HL-60/S4 (cell line): ENCODE results near the gene SLC26A5.
"Not testable (repeated sequence)": the region's sequence is repeated elsewhere in the genome, so short reads cannot be mapped to it uniquely, and the experiment has no call there.

Experiments
- in situ Hi-C: fragments of 300-500 bp; cut with MboI; formaldehyde crosslinking; loops from 2 replicates; pipeline ENCODE4 v1.14.3; 2022; ENCODE audit warnings: low sequenced_read_pairs

Gene SLC26A5

GRCh38 chr7:103405789-103406613, 40.0 kb downstream of the SLC26A5 start:
- in situ Hi-C loops, result not testable (repeated sequence)

GRCh38 chr7:103399687-103400086, 46.3 kb downstream of the SLC26A5 start:
- in situ Hi-C loops, result not testable (repeated sequence)

DNA sequence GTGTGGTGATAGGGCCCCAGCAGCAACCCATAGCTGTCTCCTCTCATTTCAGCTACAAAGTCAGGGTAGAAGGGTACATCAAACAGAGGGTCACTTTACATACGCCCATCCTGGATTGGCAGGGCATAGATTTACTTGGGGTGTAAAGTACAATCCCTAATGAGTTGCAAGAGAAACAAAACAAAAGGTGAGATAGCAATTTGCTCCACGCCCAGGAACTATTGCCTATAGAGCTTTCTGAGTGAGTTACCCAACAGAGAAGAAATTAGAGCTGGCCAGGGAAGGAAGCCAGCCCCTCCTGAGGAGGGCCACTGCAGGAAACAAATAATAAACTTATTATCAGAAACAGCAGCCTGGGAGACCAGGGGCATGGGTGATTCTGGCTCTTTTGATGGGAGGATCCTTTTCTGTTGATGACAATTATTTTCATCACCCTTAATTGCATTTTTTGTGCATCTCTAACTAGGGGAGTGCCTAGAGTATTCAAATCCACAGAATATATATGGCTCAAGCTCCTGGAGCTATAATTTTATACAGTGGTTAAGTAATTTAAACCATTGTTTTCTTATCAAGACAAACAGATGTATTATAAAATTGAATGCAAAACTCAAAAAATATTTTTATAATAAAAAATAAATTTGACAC, 47.4 kb downstream of the SLC26A5 start:
- in situ Hi-C loops, result no loop called here

- in situ Hi-C loops, result no loop called here
Measured at GRCh38 chr7:103396471-103396870, 49.5 kb downstream of the SLC26A5 start.

GRCh38 chr7:103395071-103395470, 50.9 kb downstream of the SLC26A5 start:
- in situ Hi-C loops, result no loop called here

- in situ Hi-C loops, result no loop called here
Measured at GRCh38 chr7:103394566-103394965, 51.4 kb downstream of the SLC26A5 start.

- in situ Hi-C loops, result no loop called here
Measured at GRCh38 chr7:103391976-103392375, 54.0 kb downstream of the SLC26A5 start.

DNA sequence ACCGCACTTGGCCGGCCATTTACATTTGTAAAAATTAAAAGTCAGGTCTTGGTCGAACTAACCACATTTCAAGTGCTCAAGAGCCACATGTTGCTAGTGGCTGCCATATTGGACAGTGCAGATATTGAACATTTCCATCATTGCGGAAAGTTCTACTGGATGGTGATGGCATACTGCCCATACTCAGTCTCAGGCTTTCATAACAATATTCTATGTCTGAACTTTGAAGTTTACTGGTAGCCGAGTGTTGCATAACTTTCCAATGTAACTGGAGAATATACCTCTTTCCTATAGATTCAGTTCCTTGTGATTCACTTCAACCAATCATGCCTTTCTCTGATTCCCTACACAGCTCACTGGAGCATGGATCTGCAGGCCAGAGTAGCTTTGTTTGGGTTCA, 54.9 kb downstream of the SLC26A5 start:
- in situ Hi-C loops, result no loop called here

DNA sequence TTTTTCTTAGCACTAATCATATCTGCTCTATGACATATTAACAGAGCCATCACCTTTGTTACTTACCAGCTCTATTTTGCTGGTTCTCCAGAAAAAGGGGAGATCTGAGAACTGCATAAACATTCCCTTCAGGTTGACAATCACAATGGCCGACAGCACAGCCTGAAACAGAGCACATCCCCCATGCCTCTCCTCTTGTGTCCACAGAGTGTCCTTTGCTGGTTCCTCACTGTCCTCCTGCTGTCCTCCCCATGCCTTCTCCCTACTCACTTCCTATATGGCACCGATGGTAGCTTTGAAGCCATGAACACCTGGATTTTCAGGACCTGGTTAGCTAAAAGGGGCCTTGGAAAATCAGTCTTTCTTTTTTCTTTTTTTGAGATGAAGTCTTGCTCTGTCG, 56.7 kb downstream of the SLC26A5 start:
- in situ Hi-C loops, result no loop called here

DNA sequence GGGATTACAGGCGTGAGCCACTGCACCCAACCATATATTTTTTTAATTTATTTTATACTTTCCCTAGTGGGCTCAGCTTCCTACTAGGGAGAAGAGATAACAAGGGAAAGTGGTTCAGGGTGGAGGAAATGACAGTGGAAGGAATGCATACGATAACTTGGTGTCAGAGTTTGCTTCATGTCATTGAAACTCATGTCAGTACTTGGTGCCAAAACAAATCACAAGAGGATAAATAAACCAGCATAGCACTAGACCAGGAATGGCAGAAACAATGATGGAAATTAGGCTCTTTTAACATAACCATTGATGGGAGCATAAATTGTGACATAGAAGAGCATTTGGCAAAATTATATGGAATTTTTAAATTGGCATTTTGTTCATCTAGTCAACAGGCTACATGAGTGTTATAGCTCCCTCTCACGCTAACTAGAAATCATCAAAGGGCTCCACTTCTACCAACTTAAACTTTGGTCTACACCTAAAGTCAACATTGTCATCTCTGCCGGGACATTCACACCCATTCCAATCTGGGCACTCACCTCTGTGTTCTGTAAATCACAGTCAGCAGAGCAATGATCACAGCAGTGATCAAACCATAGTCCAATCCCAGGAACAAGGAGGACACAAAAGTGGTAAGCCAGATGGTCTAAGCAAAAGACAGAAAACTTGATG, 57.4 kb downstream of the SLC26A5 start:
- in situ Hi-C loops, result no loop called here

DNA sequence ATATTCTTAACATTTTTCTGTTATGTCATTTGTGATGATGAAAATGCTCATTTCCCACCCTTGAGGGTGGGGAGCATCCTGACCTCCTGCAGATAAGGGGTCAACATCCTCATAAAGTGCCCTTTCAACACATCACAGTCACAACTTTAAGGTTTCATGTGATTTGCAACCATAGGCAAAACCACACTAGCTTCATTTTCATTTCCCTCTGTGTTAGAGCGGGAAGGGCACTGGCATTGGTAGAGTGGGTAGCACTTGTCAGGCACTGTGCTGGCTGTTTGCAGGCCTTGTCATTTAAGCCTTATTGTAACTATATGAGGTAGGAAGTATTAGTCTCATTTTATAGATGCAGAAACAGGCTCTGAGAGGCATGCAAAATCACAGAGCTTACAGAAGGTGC, 58.8 kb downstream of the SLC26A5 start:
- in situ Hi-C loops, result no loop called here

DNA sequence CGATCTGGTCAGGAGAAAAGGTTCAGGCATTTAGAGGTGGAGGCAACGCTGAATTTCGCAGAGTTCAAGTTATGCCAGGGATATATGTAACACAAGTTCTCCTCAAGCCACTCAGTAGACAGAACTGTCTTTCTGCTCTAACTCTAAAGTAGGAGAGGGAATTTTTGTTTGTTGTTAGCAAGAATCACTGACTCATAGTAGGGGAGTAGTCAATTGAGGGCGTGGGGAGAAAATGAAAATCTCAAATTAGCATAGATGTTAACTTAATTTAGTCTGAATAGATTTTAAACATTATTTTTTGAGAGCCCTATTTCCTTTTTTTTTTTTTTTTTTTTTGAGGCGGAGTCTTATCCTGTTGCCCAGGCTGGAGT, 64.0 kb downstream of the SLC26A5 start:
- in situ Hi-C loops, result no loop called here

- in situ Hi-C loops, result no loop called here
Measured at GRCh38 chr7:103381280-103382031, 64.6 kb downstream of the SLC26A5 start.

DNA sequence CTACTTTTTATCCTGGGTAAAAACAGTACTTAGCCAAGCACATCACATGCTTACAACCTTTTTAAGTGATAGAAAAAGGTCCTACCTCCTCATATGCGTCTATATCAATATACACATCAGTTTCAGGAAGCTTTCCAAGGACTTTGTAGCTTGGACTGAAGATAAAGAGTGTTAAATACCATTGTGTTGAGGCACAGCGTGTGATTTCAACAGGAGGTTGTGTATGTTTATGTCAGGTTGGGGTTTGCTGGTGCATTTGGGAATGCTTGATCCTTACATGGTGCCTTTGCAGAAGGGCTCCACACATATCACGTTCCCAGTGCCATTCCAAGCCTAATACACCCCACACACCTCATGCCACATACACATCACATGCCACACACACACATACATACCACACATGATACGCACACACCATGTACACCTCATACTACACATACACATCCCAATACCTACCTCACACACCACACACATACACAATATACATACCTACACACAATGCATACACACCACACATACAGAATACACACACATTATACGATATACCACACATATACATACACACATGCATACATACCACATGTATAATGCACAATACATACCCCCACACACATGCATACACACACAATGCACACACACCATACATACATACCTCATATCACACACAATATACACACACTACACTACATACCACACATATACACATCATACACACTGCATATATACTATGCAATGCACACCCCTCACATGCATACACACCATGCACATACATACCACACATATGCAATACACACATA, 65.4 kb downstream of the SLC26A5 start:
- in situ Hi-C loops, result no loop called here

DNA sequence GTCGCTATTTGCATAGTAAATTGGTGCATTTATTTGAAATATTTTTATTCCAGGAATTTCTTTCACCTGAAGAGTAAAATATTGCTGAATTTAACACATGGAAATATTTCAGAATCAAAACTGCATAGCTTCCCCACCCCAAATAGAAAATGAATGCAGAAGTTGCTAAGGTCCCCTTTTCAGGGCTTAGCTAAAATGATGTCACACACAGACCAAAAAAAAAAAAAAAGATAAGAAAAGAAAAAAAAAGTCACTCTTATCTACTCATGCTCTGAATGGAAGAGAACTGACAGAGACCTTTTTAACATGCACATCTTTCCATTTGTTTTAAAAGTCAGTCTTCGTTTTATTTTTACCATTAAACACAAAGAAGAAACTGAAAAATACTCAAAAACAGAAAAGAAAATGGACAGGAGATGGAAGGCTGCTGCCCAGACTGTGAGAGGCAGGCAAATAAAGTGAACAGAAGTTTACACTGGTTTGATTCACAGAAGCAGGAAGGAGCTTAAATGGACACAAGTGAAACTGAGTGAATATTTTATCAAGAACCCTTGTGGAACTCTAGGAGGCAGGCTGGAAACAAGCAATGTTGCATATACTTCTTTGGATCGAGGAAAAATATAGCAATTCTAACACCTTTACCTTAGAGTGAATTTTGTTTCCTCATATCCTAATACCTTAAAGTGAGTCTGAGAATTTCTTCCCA, 66.6 kb downstream of the SLC26A5 start:
- in situ Hi-C loops, result no loop called here

DNA sequence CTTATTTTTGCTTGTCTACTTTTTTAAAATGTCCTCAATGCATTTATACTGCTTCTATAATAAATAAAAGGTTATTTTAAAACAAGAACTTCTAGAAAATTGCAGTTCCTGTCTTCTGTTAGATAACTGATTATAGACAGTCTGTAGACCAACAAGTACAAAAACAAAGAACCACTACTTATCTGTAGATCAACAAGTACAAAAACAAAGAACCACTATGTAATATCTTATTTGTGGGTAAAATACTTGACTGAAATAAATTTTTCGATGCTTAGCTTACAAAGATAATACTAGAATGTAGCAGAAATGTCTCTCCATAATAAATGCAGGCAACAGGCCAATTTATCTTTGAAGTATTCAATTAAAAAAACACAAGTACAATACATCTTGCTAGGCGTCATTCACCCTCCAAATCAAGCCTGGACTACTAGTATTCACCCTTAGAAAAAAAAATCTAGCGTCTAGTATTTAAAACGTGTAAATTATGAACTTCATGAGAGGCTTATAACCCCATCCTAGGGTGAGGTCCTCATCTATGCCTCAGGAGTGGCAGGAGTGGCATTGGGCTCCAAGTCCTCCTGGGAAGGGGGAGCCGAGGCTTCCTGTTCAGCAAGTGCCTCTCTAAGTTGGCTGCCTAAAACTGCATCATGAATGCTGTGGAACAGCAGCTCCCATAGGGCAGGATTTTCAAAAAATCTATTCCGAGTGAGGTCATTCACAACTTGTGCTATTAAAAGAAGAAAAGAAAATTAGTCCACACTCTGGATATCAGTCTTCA, 72.0 kb downstream of the SLC26A5 start:
- in situ Hi-C loops, result no loop called here

GRCh38 chr7:103369432-103369831, 76.6 kb downstream of the SLC26A5 start:
- in situ Hi-C loops, result no loop called here

GRCh38 chr7:103349805-103350204, 96.2 kb downstream of the SLC26A5 start:
- in situ Hi-C loops, result no loop called here

- in situ Hi-C loops, result no loop called here
Measured at GRCh38 chr7:103348959-103349358, 97.0 kb downstream of the SLC26A5 start.
